ENCODE results near the gene ABLIM2.
"Not testable (repeated sequence)": the region's sequence is repeated elsewhere in the genome, so short reads cannot be mapped to it uniquely, and the experiment has no call there.

Gene ABLIM2

GRCh38 chr4:8155660-8156421 is 2.8 kb downstream of the ABLIM2 start:
- no peak for DNase-seq

GRCh38 chr4:8155048-8155447 is 3.6 kb downstream of the ABLIM2 start:
- DNase-seq, result no peak

GRCh38 chr4:8153441-8153840 is 5.2 kb downstream of the ABLIM2 start:
- no peak for DNase-seq

- DNase-seq, result no peak
Measured at GRCh38 chr4:8152865-8153257, 5.8 kb downstream of the ABLIM2 start.

- DNase-seq, result no peak
Measured at GRCh38 chr4:8152090-8152864, 6.3 kb downstream of the ABLIM2 start.

- no peak for DNase-seq
Measured at GRCh38 chr4:8151165-8151650, 7.4 kb downstream of the ABLIM2 start.

- DNase-seq, result no peak
Measured at GRCh38 chr4:8150152-8151090, 8.2 kb downstream of the ABLIM2 start.

- no peak for DNase-seq
Measured at GRCh38 chr4:8149664-8150063, 8.9 kb downstream of the ABLIM2 start.

- DNase-seq, result no peak
Measured at GRCh38 chr4:8148785-8149435, 9.7 kb downstream of the ABLIM2 start.

GRCh38 chr4:8148159-8148558 is 10.5 kb downstream of the ABLIM2 start:
- no peak for DNase-seq

- no peak for DNase-seq
Measured at GRCh38 chr4:8147231-8147970, 11.2 kb downstream of the ABLIM2 start.

GRCh38 chr4:8146157-8146556 is 12.5 kb downstream of the ABLIM2 start:
- DNase-seq, result no peak

- no peak for DNase-seq
Measured at GRCh38 chr4:8144359-8144758, 14.3 kb downstream of the ABLIM2 start.

GRCh38 chr4:8143392-8144140 is 15.0 kb downstream of the ABLIM2 start:
- no peak for DNase-seq

- DNase-seq, result no peak
Measured at GRCh38 chr4:8142556-8142955, 16.1 kb downstream of the ABLIM2 start.

GRCh38 chr4:8141935-8142334 is 16.7 kb downstream of the ABLIM2 start:
- no peak for DNase-seq

GRCh38 chr4:8140915-8141314 is 17.7 kb downstream of the ABLIM2 start:
- no peak for DNase-seq

- not testable (repeated sequence) for DNase-seq
Measured at GRCh38 chr4:8139726-8140125, 18.9 kb downstream of the ABLIM2 start.

- no peak for DNase-seq
Measured at GRCh38 chr4:8136972-8137710, 21.5 kb downstream of the ABLIM2 start.

- no peak for DNase-seq
Measured at GRCh38 chr4:8136529-8136928, 22.1 kb downstream of the ABLIM2 start.
